Measurements from ENCODE around the gene SDF2.

Gene SDF2

DNA sequence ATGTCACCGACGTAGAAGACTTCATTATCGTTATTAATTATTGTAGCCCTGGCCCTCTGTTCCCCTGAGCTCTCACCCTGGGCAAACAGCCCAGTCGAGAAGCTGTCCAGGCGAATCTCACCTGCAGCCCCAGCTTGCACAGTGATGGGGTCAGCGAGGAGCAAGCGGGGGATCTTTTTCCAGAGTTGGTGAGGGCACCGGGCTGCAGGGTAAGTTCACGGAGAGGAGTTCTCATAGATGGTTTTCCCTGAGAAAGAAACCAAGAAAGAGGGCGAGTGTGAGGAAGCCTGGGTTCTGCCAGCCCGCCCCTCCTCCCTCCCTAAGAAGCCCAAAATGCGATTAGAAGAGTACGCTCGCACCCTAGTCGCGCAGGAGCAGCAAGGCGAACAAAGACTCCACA is 63.3 kb downstream of the SDF2 start:
- Histone ChIP-seq H3K36me3 (replicated peaks; ENCODE audit: low read depth, low read length) (peaks cover 4% of the 10 kb centered on the region), H3K9ac (ENCODE audit: low read length) (peak overlapping the region; percentile 87), H3K27me3 (ENCODE audit: low read depth, low read length) (no peaks in the 10 kb centered on the region), H4K20me1 (ENCODE audit: insufficient read depth, low read length) (no peaks in the 10 kb centered on the region), H3K27ac (ENCODE audit: low read length) (peak overlapping the region; percentile 78), H3K4me2 (ENCODE audit: low read length) (peak overlapping the region; percentile 87), H3K79me2 (ENCODE audit: low read length) (peaks cover 17% of the 10 kb centered on the region), H3K9me3 (ENCODE audit: insufficient read depth, low read length) (no peaks in the 10 kb centered on the region), H2AFZ (ENCODE audit: low read depth, low read length) (peak overlapping the region; percentile 59), H3K4me1 (ENCODE audit: low read length) (peaks cover 14% of the 10 kb centered on the region), H3K4me3 (ENCODE audit: low read length) (peak overlapping the region; percentile 95)
- no peak for TF ChIP-seq EZH2phosphoT487 (IDR thresholded peaks at IDR 0.05; ENCODE audit: low read depth)
- TF ChIP-seq, protein P1, sequence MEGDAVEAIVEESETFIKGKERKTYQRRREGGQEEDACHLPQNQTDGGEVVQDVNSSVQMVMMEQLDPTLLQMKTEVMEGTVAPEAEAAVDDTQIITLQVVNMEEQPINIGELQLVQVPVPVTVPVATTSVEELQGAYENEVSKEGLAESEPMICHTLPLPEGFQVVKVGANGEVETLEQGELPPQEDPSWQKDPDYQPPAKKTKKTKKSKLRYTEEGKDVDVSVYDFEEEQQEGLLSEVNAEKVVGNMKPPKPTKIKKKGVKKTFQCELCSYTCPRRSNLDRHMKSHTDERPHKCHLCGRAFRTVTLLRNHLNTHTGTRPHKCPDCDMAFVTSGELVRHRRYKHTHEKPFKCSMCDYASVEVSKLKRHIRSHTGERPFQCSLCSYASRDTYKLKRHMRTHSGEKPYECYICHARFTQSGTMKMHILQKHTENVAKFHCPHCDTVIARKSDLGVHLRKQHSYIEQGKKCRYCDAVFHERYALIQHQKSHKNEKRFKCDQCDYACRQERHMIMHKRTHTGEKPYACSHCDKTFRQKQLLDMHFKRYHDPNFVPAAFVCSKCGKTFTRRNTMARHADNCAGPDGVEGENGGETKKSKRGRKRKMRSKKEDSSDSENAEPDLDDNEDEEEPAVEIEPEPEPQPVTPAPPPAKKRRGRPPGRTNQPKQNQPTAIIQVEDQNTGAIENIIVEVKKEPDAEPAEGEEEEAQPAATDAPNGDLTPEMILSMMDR (IDR thresholded peaks at IDR 0.05; ENCODE audit: low read depth, low read length), result no peak
